Measurements from ENCODE around the gene ZFX.

- TF ChIP-seq CTCF (IDR thresholded peaks at IDR 0.05; ENCODE audit: insufficient read depth, low read depth, low read length), result no peak
- no peak for TF ChIP-seq EZH2 (IDR thresholded peaks at IDR 0.05; ENCODE audit: insufficient read depth, low read length)
Measured at GRCh38 chrX:24178441-24178840, 28.9 kb downstream of the ZFX start.

Data from astrocyte (in vitro differentiated cells and primary cell).